ENCODE measurements around the gene AGBL4.
"Not testable (repeated sequence)": the region's sequence is repeated elsewhere in the genome, so short reads cannot be mapped to it uniquely, and the experiment has no call there.

Gene AGBL4

DNA sequence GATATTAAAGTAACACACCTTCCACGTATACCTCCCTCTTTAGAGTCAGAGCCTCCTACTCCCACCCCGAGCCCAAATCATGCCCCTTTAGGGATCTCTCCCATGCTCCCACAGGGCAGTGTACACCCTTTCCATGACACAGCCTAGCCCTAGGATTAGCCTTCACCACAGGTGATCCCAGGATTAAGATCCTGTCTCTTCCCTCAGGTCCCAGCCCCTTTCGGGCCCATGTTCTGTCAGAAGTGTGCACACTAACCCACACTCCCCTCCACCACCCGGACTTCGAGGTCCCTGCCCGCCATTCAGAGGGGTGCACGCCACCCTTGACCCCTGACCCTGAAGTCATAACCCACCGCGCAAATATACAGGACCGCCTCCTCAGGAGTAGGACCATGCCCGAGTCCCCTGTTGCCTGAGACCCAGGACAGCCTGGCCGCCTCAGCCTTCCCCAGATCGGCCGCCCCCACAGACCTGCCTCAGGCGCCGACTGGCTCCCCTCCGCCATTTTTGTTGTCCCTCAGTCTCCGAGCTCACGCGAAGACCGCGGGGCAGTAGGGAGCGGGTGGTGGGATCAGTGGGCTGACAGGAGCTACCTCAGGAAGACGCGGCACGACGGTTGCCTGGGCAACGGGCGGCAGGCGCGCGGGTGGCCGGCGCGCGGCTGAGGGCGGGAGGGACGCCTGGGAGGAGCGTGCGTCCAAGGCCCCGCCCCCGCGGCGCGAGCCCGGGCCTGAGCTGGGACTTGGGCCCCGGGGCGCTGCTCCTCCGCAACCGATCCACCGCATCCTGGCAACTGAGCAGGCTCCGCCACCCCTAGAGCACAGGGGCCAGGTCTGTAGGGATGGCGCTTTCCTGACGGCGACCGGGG is at the start of gene AGBL4:
Gene AGBL4 (minus strand): TSS at position 663 of the 868 bp plus-strand sequence.
- DNase-seq (ENCODE audit: low read depth in 2 of 2, low spot score in 1 of 2), result no peak

- DNase-seq (ENCODE audit: low read depth in 2 of 2, low spot score in 1 of 2), result no peak
Measured at GRCh38 chr1:50066806-50067205, 43.1 kb upstream of the AGBL4 start.

- DNase-seq (ENCODE audit: low read depth in 2 of 2, low spot score in 1 of 2), result no peak
Measured at GRCh38 chr1:50060279-50060678, 36.5 kb upstream of the AGBL4 start.

GRCh38 chr1:50048791-50049190 is 25.0 kb upstream of the AGBL4 start:
- no peak for DNase-seq (ENCODE audit: low read depth in 2 of 2, low spot score in 1 of 2)

DNA sequence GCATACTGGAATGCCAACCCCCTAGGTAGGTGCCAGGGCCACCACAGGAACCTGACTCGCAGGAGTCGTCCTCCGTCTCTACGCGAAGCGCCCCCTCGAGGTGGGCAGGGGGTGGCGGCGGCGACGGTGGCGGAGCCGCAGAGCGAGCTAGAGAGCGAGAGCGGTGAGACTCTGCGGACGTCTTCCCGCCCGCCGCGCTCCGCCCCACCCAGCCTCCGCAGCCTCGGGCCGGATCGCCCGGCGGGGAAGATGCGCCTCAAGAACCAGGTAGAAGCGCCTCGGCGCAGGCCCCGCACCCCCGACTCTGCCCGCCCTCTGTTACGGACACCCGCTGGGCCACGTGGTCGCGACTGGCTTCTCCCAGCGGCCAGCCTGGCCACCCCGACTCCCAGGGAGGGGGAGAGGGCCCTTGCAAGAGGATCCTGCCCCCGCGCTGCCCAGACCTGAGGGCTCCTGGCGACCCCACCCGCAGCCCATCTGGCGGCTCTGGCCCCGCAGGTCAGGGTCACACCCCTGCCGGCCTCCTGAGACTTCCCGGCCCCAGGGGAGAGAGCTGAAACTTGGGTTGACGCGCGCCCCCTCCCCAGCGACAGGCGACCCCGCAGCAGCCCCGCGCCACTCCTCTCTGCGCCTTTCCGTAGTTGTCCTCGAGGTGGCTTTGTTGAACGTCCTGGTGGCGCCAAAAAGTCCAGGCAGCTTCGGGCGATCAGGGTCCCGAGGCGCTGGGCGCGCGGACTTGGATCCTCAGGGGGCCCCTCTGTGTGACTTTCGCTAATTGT is 24.4 kb upstream of the AGBL4 start:
- no peak for DNase-seq (ENCODE audit: low read depth in 2 of 2, low spot score in 1 of 2)

DNA sequence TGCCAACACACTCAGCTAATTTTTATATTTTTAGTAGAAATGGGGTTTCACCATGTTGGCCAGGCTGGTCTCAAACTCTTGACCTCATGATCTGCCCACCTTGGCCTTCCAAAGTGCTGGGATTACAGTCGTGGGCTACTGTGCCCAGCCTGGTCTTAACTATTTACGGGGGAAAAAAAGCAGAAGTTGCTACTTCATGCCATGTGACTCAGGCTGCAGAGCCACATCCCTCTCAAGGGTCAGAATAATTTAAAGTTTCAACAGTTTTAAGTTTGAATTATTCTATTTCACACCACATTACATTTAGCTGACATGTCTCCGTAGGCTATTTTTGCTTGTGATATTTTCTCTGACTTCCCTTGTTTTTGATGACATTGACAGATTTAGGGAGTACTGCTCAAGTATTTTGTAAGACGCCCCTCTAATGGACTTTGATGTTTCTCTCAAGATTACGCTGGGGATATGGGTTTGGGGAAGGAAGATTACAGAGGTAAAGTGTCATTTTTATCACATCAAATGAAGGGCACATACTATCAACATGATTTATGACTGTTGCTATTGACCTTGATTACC is 14.6 kb upstream of the AGBL4 start:
- DNase-seq (ENCODE audit: low read depth in 2 of 2, low spot score in 1 of 2), result no peak

- no peak for DNase-seq (ENCODE audit: low read depth in 2 of 2, low spot score in 1 of 2)
Measured at GRCh38 chr1:50027794-50028193, 4.0 kb upstream of the AGBL4 start.

- no peak for DNase-seq (ENCODE audit: low read depth in 2 of 2, low spot score in 1 of 2)
Measured at GRCh38 chr1:49995734-49996133, 28.0 kb downstream of the AGBL4 start.

DNA sequence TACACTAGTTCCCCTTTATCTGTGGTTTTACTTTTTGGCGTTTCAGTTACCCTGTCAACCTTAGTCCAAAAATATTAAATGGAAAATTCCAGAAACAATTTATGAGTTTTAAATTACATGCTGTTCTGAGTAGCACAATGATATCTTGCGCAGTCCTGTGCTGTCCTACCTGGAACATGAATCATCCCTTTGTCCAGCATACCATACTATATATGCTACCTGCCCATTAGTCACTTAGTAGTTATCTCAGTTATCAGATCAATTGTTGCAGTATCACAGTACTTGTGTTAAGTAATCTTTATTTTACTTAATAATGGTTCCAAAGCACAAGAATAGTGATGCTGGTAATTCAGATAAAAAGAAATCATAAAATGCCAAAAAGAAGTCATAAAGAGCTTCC is 52.7 kb downstream of the AGBL4 start:
- DNase-seq (ENCODE audit: low read depth in 2 of 2, low spot score in 1 of 2), result no peak

GRCh38 chr1:49951385-49951784 is 72.4 kb downstream of the AGBL4 start:
- DNase-seq (ENCODE audit: low read depth in 2 of 2, low spot score in 1 of 2), result no peak

DNA sequence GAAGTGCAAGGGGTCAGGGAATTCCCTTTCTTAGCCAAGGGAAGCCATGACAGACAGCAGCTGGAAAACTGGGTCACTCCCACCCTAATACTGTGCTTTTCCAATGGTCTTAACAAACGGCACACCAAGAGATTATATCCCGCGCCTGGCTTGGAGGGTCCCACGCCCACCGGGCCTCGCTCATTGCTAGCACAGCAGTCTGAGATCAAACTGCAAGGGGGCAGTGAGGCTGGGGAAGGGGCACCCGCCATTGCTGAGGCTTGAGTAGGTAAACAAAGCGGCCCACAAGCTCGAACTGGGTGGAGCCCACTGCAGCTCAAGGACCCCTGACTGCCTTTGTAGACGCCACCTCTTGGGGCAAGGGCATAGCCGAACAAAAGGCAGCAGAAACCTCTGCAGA is 108.5 kb downstream of the AGBL4 start:
- not testable (repeated sequence) for DNase-seq (ENCODE audit: low read depth in 2 of 2, low spot score in 1 of 2)

- DNase-seq (ENCODE audit: low read depth in 2 of 2, low spot score in 1 of 2), result no peak
Measured at GRCh38 chr1:49906365-49906764, 117.4 kb downstream of the AGBL4 start.

DNA sequence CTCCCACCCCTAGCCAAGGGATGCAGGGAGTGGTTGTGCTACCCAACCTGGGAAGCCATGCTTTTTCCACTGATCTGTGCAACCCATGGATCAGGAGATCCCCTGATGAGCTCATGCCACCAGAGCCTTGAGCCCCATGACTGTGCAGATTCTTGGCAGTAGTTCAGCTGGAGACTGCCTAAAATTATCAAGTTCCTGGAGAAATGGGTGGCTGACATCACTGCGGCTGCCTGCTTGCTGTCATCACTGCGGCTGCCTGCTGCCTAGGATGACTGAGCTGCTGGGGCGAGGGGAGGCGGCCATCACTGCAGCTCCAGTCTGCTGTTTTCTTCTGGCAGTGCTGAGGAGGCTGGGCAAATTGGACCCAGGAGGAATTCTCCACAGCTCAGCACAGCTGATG is 159.2 kb downstream of the AGBL4 start:
- DNase-seq (ENCODE audit: low read depth in 2 of 2, low spot score in 1 of 2), result no peak

- DNase-seq (ENCODE audit: low read depth in 2 of 2, low spot score in 1 of 2), result no peak
Measured at GRCh38 chr1:49854741-49855140, 169.0 kb downstream of the AGBL4 start.

GRCh38 chr1:49842596-49842995 is 181.2 kb downstream of the AGBL4 start:
- no peak for DNase-seq (ENCODE audit: low read depth in 2 of 2, low spot score in 1 of 2)

- DNase-seq (ENCODE audit: low read depth in 2 of 2, low spot score in 1 of 2), result no peak
Measured at GRCh38 chr1:49841767-49842166, 182.0 kb downstream of the AGBL4 start.

GRCh38 chr1:49824261-49824660 is 199.5 kb downstream of the AGBL4 start:
- DNase-seq (ENCODE audit: low read depth in 2 of 2, low spot score in 1 of 2), result no peak

DNA sequence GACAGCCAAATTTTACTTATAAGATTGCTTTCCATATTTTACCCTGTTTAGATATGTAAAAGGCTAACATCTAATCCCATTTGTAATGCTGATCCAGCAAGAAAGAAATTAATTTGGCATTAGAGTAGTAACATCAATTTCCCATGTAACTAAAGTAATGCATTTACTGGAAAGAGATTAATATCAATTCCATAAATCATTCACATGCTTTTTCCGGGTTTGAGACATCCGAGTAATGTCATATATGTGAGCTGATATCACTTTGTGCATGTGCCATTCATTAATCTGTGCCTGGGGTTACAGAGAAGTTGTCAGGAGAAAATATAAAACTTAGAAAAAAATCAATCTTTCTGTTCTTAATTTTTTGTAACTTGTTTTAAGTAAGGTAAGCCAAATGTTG is 206.1 kb downstream of the AGBL4 start:
- DNase-seq (ENCODE audit: low read depth in 2 of 2, low spot score in 1 of 2), result no peak

DNA sequence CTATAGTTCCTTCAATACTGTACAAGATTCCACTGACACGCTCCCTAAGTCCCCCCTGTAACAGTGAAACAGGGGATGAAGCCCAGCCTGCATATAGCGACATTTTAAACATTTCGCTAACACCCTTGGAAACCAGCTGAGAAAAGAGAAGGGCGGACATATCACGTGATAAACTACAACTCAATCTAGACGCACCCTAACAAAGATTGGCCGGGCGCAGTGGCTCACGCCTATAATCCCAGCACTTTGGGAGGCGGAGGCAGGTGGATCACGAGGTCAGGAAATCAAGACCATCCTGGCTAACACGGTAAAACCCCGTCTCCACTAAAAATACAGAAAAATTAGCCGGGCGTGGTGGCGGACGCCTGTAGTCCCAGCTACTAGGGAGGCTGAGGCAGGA is 236.7 kb downstream of the AGBL4 start:
- not testable (repeated sequence) for DNase-seq (ENCODE audit: low read depth in 2 of 2, low spot score in 1 of 2)

DNA sequence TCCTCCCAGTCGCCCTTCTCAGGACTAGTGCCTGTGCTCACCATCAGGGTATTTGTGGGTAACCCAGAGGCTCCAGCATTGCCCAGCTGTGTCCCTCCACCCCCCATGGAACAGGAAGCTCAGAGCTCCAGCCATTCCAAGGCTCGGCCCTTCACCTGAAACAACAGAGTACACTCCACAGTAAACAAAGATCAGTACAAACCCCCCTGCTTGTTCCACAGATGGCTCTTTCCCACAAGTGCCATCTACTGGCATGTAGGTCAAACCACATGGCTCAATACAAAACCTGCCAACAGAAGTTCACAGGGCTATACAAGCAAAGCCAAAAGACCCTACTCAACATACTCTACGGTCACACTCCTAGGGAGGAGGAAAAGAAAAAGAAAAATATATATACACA is 258.7 kb downstream of the AGBL4 start:
- DNase-seq (ENCODE audit: low read depth in 2 of 2, low spot score in 1 of 2), result no peak

- not testable (repeated sequence) for DNase-seq (ENCODE audit: low read depth in 2 of 2, low spot score in 1 of 2)
Measured at GRCh38 chr1:49738118-49738517, 285.6 kb downstream of the AGBL4 start.

GRCh38 chr1:49728377-49728776 is 295.4 kb downstream of the AGBL4 start:
- DNase-seq (ENCODE audit: low read depth in 2 of 2, low spot score in 1 of 2), result no peak
